ENCODE measurements around the gene UBE2G2.

The UBE2G2 gene

DNA sequence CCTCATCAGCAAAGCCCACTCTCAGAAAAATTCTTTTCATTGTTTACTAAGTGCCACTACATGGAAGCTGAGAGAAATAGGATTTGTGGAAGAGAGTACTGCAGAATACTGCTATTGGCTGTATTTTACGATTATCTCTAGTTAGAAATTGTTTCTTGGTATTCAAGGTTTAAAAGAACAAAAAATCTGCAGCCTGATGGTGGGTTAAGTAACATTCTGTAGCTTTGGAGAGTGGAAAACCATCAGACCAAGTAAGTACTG, 44.5 kb upstream of the UBE2G2 start:
- Histone ChIP-seq H3K27me3 (ENCODE audit: insufficient read depth, poor library complexity, severe bottlenecking) (no peaks in the 10 kb centered on the region), H3K27ac (replicated peaks) (peak overlapping the region; percentile 81), H3K4me3 (replicated peaks; ENCODE audit: insufficient read depth, low read length) (peak overlapping the region; percentile 32)
- TF ChIP-seq GABPA (IDR thresholded peaks at IDR 0.05; ENCODE audit: low read depth), result no peak
- no peak for TF ChIP-seq SPI1 (IDR thresholded peaks at IDR 0.05; ENCODE audit: borderline replicate concordance, low read depth)
- TF ChIP-seq, protein P1, sequence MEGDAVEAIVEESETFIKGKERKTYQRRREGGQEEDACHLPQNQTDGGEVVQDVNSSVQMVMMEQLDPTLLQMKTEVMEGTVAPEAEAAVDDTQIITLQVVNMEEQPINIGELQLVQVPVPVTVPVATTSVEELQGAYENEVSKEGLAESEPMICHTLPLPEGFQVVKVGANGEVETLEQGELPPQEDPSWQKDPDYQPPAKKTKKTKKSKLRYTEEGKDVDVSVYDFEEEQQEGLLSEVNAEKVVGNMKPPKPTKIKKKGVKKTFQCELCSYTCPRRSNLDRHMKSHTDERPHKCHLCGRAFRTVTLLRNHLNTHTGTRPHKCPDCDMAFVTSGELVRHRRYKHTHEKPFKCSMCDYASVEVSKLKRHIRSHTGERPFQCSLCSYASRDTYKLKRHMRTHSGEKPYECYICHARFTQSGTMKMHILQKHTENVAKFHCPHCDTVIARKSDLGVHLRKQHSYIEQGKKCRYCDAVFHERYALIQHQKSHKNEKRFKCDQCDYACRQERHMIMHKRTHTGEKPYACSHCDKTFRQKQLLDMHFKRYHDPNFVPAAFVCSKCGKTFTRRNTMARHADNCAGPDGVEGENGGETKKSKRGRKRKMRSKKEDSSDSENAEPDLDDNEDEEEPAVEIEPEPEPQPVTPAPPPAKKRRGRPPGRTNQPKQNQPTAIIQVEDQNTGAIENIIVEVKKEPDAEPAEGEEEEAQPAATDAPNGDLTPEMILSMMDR (IDR thresholded peaks at IDR 0.05; ENCODE audit: insufficient read depth, low read length), result no peak
- TF ChIP-seq, protein P2, sequence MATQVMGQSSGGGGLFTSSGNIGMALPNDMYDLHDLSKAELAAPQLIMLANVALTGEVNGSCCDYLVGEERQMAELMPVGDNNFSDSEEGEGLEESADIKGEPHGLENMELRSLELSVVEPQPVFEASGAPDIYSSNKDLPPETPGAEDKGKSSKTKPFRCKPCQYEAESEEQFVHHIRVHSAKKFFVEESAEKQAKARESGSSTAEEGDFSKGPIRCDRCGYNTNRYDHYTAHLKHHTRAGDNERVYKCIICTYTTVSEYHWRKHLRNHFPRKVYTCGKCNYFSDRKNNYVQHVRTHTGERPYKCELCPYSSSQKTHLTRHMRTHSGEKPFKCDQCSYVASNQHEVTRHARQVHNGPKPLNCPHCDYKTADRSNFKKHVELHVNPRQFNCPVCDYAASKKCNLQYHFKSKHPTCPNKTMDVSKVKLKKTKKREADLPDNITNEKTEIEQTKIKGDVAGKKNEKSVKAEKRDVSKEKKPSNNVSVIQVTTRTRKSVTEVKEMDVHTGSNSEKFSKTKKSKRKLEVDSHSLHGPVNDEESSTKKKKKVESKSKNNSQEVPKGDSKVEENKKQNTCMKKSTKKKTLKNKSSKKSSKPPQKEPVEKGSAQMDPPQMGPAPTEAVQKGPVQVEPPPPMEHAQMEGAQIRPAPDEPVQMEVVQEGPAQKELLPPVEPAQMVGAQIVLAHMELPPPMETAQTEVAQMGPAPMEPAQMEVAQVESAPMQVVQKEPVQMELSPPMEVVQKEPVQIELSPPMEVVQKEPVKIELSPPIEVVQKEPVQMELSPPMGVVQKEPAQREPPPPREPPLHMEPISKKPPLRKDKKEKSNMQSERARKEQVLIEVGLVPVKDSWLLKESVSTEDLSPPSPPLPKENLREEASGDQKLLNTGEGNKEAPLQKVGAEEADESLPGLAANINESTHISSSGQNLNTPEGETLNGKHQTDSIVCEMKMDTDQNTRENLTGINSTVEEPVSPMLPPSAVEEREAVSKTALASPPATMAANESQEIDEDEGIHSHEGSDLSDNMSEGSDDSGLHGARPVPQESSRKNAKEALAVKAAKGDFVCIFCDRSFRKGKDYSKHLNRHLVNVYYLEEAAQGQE (IDR thresholded peaks at IDR 0.05; ENCODE audit: insufficient replicate concordance, low read depth), result no peak
- TF ChIP-seq POLR2AphosphoS5 (IDR thresholded peaks at IDR 0.05; ENCODE audit: low read depth), result no peak
- no peak for DNase-seq (ENCODE audit: low read depth in 1 of 2, low spot score in 1 of 2)

DNA sequence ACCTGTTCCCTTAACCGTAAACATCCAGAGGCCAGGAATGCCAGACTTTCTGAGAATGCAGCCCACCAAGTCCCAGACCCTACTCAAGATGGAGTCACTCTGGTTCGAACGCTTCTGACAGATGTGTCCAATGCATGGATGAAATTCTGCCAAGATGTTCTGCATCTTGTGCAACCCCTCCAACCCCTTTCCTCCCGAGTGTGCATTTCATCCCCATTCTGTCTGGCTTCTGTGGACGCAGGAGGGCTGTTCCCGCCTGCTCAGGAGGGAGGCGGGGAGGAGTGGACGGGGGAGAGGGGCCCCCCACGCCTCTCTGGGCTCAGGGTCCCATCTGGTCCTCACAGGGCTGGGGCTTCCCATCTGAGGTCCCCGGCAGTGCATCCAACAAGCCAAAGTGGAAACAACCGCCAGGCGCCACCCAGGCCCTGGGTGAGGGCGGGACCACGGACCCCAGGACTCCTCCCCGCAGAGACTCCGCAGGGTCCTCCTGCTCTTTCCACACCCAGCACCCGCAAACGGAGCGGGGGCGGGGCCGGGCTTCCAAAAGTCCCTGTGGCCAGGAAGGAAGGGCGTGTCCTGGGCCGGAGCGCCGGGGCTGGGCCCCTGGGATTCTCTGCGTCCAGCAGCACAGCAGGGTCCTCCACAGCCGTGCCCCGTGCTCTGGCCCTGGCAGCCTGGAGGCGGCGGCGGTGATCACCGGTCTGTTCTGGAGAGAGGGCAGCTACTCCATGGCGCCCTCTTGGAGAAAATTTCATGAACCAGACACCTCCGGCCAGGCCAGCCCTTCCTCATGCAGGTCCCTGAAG, 44.0 kb upstream of the UBE2G2 start:
- H3K27me3 ChIP-seq (ENCODE audit: insufficient read depth, poor library complexity, severe bottlenecking), result no peaks in the 10 kb centered on the region
- H3K27ac ChIP-seq (replicated peaks), result peak overlapping the region; percentile 81
- peak; percentile 88 to 89 for DNase-seq (ENCODE audit: low read depth in 1 of 2, low spot score in 1 of 2)

DNA sequence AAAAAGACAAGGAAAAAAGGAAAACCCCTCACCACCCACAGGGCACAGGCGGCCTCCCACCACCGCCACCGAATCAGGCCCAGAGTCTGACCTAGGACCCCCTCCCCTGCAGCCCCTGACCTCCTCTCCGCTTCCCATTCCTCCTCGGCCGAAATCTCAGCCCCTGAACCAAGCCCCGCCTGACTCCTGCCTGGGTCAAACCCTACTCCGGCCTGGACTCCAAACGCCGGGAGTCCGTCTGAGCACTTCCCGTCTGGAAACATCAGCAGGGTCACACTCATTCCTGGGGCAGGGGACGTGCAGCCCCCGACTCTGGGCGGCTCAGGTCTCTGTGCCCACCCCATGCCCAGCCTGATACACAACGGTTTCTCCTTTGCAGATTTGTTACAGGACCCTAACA, 42.6 kb upstream of the UBE2G2 start:
- H3K4me3 ChIP-seq (replicated peaks; ENCODE audit: insufficient read depth, low read length), result no peak overlapping the region
- H3K27ac ChIP-seq (replicated peaks), result no peak overlapping the region
- TF ChIP-seq SPI1 (IDR thresholded peaks at IDR 0.05; ENCODE audit: borderline replicate concordance, low read depth), result no peak
- TF ChIP-seq, protein P2 (IDR thresholded peaks at IDR 0.05; ENCODE audit: insufficient replicate concordance, low read depth), result no peak
- TF ChIP-seq GABPA (IDR thresholded peaks at IDR 0.05; ENCODE audit: low read depth), result no peak
- TF ChIP-seq, protein P1 (IDR thresholded peaks at IDR 0.05; ENCODE audit: insufficient read depth, low read length), result no peak
- TF ChIP-seq POLR2AphosphoS5 (IDR thresholded peaks at IDR 0.05; ENCODE audit: low read depth), result no peak
- DNase-seq (ENCODE audit: low read depth in 1 of 2, low spot score in 1 of 2), result no peak
- H3K27me3 ChIP-seq (ENCODE audit: insufficient read depth, poor library complexity, severe bottlenecking), result no peaks in the 10 kb centered on the region

More for the DNA sequence above, 44.0 kb upstream of the UBE2G2 start:
- peak overlapping the region; percentile 32 for H3K4me3 ChIP-seq (replicated peaks; ENCODE audit: insufficient read depth, low read length)
- TF ChIP-seq POLR2AphosphoS5 (IDR thresholded peaks at IDR 0.05; ENCODE audit: low read depth) (no peak), SPI1 (IDR thresholded peaks at IDR 0.05; ENCODE audit: borderline replicate concordance, low read depth) (no peak), GABPA (IDR thresholded peaks at IDR 0.05; ENCODE audit: low read depth) (no peak)
- TF ChIP-seq, protein P1 (IDR thresholded peaks at IDR 0.05; ENCODE audit: insufficient read depth, low read length), result no peak
- TF ChIP-seq, protein P2 (IDR thresholded peaks at IDR 0.05; ENCODE audit: insufficient replicate concordance, low read depth), result no peak
